ENCODE measurements around the gene TPM2. TPM values are rescaled to one million over a fixed set of nuclear protein-coding genes. Genes with fewer than 3 reads are reported as not detected.

Gene TPM2
- total RNA-seq, 4 donors from 2014 or later: 493 to 2,531 (median 633) TPM

GRCh38 chr9:35718721-35719511 lies 29.2 kb upstream of the TPM2 start:
- no peak for DNase-seq
- in situ Hi-C loops (cut with MboI; ENCODE audit: low pct_ligation_motif_present in 1 of 4, low pct_unique_long_range_greater_than_20kb in 1 of 4, low sequenced_read_pairs in 3 of 4): no loop called here
- WGBS, 2 donors (ENCODE audit: low coverage in 1 of 2): 81% methylated on average over 14 of the region's 15 CpGs; no CpG with 5 or more reads in 1 of the 2 donors

GRCh38 chr9:35717132-35717870 lies 27.6 kb upstream of the TPM2 start:
- in situ Hi-C loops (cut with MboI; ENCODE audit: low pct_ligation_motif_present in 1 of 4, low pct_unique_long_range_greater_than_20kb in 1 of 4, low sequenced_read_pairs in 3 of 4): no loop called here
- no peak overlapping the region for H3K27ac ChIP-seq
- no peaks in the 10 kb centered on the region for H3K27me3 ChIP-seq
- no peak overlapping the region for H3K4me3 ChIP-seq
- H3K9me3 ChIP-seq: no peaks in the 10 kb centered on the region
- TF ChIP-seq POLR2A (IDR thresholded peaks at IDR 0.05): no peak
- no peak for TF ChIP-seq POLR2AphosphoS5 (IDR thresholded peaks at IDR 0.05)
- TF ChIP-seq CTCF (IDR thresholded peaks at IDR 0.05): no peak
- TF ChIP-seq EP300 (IDR thresholded peaks at IDR 0.05; ENCODE audit: low read depth): no peak
- intact Hi-C loops (cut with DNase I; ENCODE audit: low total_unique reads): no loop called here
- H3K36me3 ChIP-seq: peaks cover 2 to 98% (median 52%) of the 10 kb centered on the region in 4 donors
- WGBS, 2 donors (ENCODE audit: low coverage in 1 of 2): 89 to 100% methylated on average over 1 to 14 of the region's 14 CpGs
- H3K4me1 ChIP-seq: no peaks in the 10 kb centered on the region
- DNase-seq: no peak

More at GRCh38 chr9:35718721-35719511, 29.2 kb upstream of the TPM2 start:
- no peak overlapping the region for H3K4me3 ChIP-seq
- H3K4me1 ChIP-seq: no peaks in the 10 kb centered on the region
- peaks cover 2 to 96% (median 53%) of the 10 kb centered on the region in 4 donors for H3K36me3 ChIP-seq
- intact Hi-C loops (cut with DNase I; ENCODE audit: low total_unique reads): no loop called here
- TF ChIP-seq POLR2AphosphoS5 (IDR thresholded peaks at IDR 0.05) (peak in 1 of 3 donors; percentile 8), EP300 (IDR thresholded peaks at IDR 0.05; ENCODE audit: low read depth) (no peak)
- no peak overlapping the region for H3K27ac ChIP-seq
- no peaks in the 10 kb centered on the region for H3K27me3 ChIP-seq
- no peaks in the 10 kb centered on the region for H3K9me3 ChIP-seq

GRCh38 chr9:35716230-35716629 lies 26.5 kb upstream of the TPM2 start:
- H3K4me3 ChIP-seq: no peak overlapping the region
- no peak overlapping the region for H3K27ac ChIP-seq
- TF ChIP-seq POLR2AphosphoS5 (IDR thresholded peaks at IDR 0.05) (peak in 1 of 3 donors; percentile 22), CTCF (IDR thresholded peaks at IDR 0.05) (no peak)
- in situ Hi-C loops (cut with MboI; ENCODE audit: low pct_ligation_motif_present in 1 of 4, low pct_unique_long_range_greater_than_20kb in 1 of 4, low sequenced_read_pairs in 3 of 4): no loop called here
- no peaks in the 10 kb centered on the region for H3K4me1 ChIP-seq
- intact Hi-C loops (cut with DNase I; ENCODE audit: low total_unique reads): no loop called here
- peaks cover 1 to 98% (median 52%) of the 10 kb centered on the region in 4 donors for H3K36me3 ChIP-seq
- H3K9me3 ChIP-seq: no peaks in the 10 kb centered on the region
- no peak for DNase-seq
- 90% methylated on average over 4 of the region's 4 CpGs; no CpG with 5 or more reads in 1 of the 2 donors for WGBS, 2 donors (ENCODE audit: low coverage in 1 of 2)
- H3K27me3 ChIP-seq: no peaks in the 10 kb centered on the region

GRCh38 chr9:35714579-35715252 lies 25.0 kb upstream of the TPM2 start:
- in situ Hi-C loops (cut with MboI; ENCODE audit: low pct_ligation_motif_present in 1 of 4, low pct_unique_long_range_greater_than_20kb in 1 of 4, low sequenced_read_pairs in 3 of 4): no loop called here

More at GRCh38 chr9:35714579-35715252, 25.0 kb upstream of the TPM2 start:
- H3K4me3 ChIP-seq: no peak overlapping the region
- H3K36me3 ChIP-seq: peaks cover 0 to 98% (median 48%) of the 10 kb centered on the region in 4 donors
- H3K9me3 ChIP-seq: no peaks in the 10 kb centered on the region
- no peaks in the 10 kb centered on the region for H3K4me1 ChIP-seq
- intact Hi-C loops (cut with DNase I; ENCODE audit: low total_unique reads): no loop called here
- H3K27ac ChIP-seq: no peak overlapping the region
- no peak for DNase-seq
- WGBS, 2 donors (ENCODE audit: low coverage in 1 of 2): 90 to 94% methylated on average over 2 to 13 of the region's 13 CpGs
- H3K27me3 ChIP-seq: no peaks in the 10 kb centered on the region
- TF ChIP-seq POLR2A (IDR thresholded peaks at IDR 0.05): no peak
- no peak for TF ChIP-seq POLR2AphosphoS5 (IDR thresholded peaks at IDR 0.05)
- TF ChIP-seq EP300 (IDR thresholded peaks at IDR 0.05; ENCODE audit: low read depth): no peak
- no peak for TF ChIP-seq CTCF (IDR thresholded peaks at IDR 0.05)
